KOPT-K1 (cell line): Measurements from ENCODE around the gene KANSL1L.

ENCODE experiments used
- H3K27ac ChIP-seq: fragments of 200-600 bp; sonication (generic); 2 replicates; pipeline ENCODE4 v1.5.1; 2016; ENCODE audit warnings: antibody characterized with exemption, mild to moderate bottlenecking, low read depth, low read length; ENCODE audit not compliant: poor library complexity, severe bottlenecking
- H3K36me3 ChIP-seq: fragments of 200-600 bp; sonication (generic); 2 replicates; pipeline ENCODE4 v1.5.1; 2017; ENCODE audit warnings: antibody characterized with exemption, mild to moderate bottlenecking, low read length, moderate library complexity; ENCODE audit not compliant: insufficient read depth
- H3K9me3 ChIP-seq: fragments of 200-600 bp; sonication (generic); 2 replicates; pipeline ENCODE4 v1.5.1; 2017; ENCODE audit warnings: antibody characterized with exemption, low read length, mild to moderate bottlenecking; ENCODE audit not compliant: insufficient read depth, poor library complexity, severe bottlenecking

Gene KANSL1L

DNA sequence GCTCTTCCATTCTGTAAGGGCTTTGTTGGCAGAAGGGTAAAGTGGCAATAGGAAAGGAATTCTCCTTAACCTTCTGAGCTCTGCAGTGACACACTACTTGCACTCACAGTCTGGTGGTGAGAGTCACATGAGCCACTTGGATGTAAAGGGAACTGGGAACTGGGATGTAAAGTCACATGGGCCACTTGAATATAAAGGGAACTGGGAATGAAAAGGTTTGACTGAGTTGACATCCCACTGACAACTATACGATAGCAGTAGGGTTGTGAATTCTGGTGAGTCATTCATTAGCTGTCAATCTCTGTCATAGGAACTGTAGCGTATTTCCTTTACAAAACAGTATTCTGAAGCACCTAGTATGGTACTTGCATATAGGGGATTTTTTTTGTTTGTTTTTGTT, 163.3 kb downstream of the KANSL1L start:
- Histone ChIP-seq H3K27ac (no peak overlapping the region), H3K36me3 (peaks cover 86% of the 10 kb centered on the region)

DNA sequence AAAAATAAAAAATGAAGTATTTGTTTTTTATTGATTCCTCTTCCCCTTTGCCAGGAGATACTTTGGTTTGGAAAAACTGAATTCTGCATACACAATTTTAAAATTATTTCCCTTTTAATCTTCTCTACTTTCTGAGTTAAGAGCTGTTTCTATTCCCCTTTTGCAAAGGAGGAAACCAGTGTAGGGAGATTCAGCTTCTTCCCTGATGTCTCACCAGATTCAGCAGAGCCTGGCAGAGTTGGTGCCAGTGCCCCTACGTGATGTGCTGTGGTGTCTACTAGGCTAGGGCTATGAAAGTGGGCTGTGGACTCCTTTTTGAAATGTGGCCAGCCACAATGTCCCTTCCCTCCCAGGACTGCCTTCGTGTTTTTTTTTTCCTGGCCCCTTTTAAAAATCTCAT, 166.3 kb downstream of the KANSL1L start:
- Histone ChIP-seq H3K9me3 (no peaks in the 10 kb centered on the region), H3K27ac (no peak overlapping the region), H3K36me3 (peaks cover 57% of the 10 kb centered on the region)

More for the DNA sequence above, 163.3 kb downstream of the KANSL1L start:
- no peaks in the 10 kb centered on the region for H3K9me3 ChIP-seq

DNA sequence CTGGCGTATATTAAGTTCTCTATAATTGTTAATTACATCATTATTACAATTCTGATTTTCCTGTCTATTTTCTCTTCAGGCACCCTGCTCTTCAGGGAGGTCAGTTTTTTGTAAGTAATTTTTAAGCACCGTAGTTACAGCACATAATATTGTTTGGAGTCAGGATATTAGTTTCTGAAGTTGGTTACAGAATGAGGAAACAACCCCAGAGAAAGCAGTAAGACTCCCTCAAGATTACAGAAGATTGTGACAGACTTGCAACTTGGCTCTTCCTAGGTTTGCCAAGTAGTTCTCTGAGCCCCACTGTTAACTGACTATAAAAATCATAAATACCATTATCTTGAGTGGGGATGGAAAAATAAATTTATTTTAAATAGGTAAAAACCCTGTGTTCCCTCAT, 167.8 kb downstream of the KANSL1L start:
- no peaks in the 10 kb centered on the region for H3K9me3 ChIP-seq
- H3K27ac ChIP-seq = peak overlapping the region; percentile 71
- peaks cover 42% of the 10 kb centered on the region for H3K36me3 ChIP-seq

DNA sequence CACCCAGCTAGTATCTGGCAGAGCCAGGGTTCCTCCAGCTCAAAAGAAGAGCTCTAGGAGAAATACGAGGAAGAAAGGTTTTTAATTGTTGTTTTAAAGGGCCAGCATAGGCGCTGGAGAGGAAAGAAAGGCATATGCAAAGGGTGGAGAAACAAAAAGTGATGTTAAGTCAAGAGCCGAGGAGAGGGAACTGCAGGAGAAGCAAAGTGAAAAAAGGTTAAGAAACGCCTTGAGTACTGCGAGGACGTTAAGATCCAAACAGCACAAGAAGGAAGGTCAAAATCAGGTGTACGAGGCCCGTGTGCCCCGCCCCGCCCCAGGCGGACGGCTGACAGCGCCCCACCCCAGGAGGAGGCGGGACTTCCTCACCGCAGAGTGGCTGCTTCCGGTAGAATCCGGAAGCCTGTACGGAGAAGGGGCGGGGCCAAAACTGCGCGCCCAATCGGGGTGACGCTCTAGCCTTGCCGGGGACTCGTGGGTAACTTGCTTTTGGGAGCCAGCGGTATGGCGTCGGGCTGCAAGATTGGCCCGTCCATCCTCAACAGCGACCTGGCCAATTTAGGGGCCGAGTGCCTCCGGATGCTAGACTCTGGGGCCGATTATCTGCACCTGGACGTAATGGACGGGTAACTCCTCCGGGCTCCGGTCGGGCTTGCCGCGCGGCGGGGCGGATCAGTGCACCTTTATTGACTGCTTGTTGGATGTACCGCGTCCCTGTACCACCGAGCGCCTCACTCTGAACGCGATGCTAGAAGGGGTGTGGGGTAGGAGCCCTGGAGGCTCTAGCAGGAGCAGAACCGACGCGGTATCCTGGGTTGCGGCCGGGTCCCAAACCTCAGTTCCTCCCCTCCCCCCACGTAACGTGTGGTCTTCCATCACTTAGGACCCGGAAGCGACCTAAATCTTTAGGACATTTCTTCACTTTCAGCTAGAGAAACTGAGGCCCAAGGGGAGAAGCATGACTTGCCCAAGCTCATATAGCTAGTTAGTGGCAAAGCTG, 168.8 kb downstream of the KANSL1L start, which contains the start of gene RPE:
RPE (plus strand) TSS at position 481 of the 1,000 bp plus-strand sequence; CDS start at position 505, 24 bp downstream.
- Histone ChIP-seq H3K36me3 (peaks cover 33% of the 10 kb centered on the region), H3K27ac (peak within 1 kb of the TSS; percentile 71), H3K9me3 (no peaks in the 10 kb centered on the region)

DNA sequence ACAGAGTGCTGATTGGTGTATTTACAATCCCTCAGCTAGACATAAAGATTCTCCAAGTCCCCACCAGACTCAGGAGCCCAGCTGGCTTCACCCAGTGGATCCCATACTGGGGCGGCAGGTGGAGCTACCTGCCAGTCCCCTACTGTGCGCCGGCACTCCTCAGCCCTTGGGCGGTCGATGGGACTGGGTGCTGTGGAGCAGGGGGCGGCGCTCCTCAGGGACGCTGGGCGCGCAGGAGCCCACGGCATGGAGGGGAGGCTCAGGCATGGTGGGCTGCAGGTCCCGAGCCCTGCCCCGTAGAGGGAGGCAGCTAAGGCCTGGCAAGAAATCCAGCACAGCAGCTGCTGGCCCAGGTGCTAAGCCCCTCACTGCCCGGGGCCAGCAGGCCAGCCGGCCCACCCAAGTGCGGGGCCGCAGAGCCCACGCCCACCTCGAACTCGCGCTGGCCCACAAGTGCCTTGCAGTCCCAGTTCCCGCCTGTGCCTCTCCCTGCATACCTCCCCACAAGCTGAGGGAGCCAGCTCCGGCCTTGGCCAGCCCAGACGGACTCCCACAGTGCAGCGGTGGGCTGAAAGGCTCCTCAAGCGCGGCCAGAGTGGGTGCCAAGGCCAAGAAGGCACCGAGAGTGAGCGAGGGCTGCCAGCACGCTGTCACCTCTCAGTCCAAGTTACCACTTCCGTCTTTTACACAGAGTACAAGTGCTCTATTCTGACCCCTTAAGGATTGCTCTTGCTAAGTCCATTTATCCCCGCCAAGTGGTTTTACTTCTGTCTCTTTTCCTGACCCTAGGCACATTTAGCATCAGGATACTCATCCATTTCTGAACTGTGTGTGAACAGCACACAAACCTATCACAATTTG, 170.5 kb downstream of the KANSL1L start:
- H3K9me3 ChIP-seq = no peaks in the 10 kb centered on the region
- peaks cover 16% of the 10 kb centered on the region; the same call in 1 of the 2 replicates for H3K36me3 ChIP-seq
- no peak overlapping the region for H3K27ac ChIP-seq

GRCh38 chr2:209998596-209998995, 172.6 kb downstream of the KANSL1L start:
- Histone ChIP-seq H3K27ac (no peak overlapping the region), H3K36me3 (no peaks in the 10 kb centered on the region), H3K9me3 (no peaks in the 10 kb centered on the region)

GRCh38 chr2:209993968-209994367, 177.2 kb downstream of the KANSL1L start:
- Histone ChIP-seq H3K9me3 (no peaks in the 10 kb centered on the region), H3K36me3 (no peaks in the 10 kb centered on the region), H3K27ac (no peak overlapping the region)

DNA sequence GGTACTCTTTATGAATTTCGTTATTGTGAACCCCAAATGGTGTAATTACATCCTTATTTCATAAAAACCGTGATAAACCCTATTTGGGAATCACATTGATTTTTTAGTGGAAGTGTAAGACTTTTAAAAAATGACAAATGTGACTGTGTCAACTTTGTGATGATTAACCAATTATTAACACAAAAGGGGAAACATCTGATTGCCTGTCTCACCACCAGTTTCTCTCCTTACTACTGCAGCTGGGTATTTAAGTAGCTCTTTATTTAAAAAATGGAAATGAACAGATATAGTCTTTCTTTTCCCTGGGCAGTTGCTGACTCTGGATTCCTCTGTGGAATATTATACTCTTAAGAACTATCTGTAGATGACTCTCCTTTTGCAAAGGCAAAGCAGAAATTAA, 180.4 kb downstream of the KANSL1L start:
- Histone ChIP-seq H3K9me3 (no peaks in the 10 kb centered on the region), H3K36me3 (no peaks in the 10 kb centered on the region), H3K27ac (no peak overlapping the region)

DNA sequence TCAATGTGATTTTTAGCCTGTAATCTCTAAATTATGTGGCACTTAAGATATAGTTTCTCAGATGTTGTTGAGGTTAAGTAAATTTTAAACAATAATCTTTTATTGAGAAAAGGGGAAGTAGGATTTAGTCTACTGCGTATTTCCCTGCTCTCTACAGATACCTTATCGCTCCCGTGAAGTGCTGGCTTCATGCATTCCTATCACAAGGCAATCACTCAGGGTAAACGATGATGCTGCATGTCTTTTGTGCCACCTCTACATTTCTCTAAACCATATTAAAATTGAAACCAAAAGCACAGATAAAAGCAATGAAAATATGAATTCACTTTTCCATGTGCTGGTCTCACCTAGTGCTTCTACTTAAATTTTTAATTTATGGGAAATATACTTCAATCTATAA, 183.2 kb downstream of the KANSL1L start:
- Histone ChIP-seq H3K27ac (no peak overlapping the region), H3K36me3 (no peaks in the 10 kb centered on the region), H3K9me3 (no peaks in the 10 kb centered on the region)

DNA sequence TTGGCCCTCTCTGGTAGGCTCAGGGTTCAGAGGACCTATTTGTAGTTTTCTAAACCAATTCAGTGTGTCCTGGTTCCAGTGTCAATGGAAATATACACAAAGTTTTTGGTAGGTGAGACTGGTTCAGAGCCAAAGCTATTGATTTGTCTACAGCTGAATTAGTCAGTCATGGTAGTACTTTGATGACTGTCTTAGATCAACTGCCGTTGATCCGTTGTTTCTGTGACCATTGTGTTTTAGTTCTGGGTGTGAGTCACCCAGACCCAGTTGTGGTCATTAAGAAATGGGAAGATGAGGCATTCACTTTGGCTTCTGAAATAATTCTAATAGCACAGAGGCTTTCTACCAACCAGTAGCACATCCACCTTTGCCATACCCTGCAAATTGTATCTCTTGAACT, 184.8 kb downstream of the KANSL1L start:
- Histone ChIP-seq H3K36me3 (no peaks in the 10 kb centered on the region), H3K9me3 (no peaks in the 10 kb centered on the region), H3K27ac (no peak overlapping the region)

- Histone ChIP-seq H3K27ac (no peak overlapping the region), H3K9me3 (no peaks in the 10 kb centered on the region), H3K36me3 (no peaks in the 10 kb centered on the region)
Observed at GRCh38 chr2:209985874-209986273, 185.3 kb downstream of the KANSL1L start.

DNA sequence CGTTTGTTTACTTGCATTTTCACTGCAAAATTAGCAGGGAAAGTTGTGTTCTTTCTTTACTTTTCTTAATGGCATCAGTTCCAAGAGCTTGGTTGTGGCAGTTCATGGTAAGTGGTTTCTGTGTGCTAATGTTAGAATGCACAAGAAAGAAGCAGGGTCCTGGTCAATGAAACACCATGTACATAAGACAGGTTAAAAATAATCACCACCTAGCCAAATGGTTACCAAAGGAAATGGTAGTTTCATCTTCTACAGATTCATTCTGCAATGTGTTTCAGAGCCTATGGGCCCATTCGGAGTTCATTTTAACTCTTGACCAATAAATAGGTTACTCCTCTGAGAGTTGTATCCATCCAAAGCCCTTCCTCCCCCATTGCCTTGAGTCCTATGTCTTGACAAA, 186.9 kb downstream of the KANSL1L start:
- Histone ChIP-seq H3K9me3 (no peaks in the 10 kb centered on the region), H3K27ac (no peak overlapping the region), H3K36me3 (no peaks in the 10 kb centered on the region)

DNA sequence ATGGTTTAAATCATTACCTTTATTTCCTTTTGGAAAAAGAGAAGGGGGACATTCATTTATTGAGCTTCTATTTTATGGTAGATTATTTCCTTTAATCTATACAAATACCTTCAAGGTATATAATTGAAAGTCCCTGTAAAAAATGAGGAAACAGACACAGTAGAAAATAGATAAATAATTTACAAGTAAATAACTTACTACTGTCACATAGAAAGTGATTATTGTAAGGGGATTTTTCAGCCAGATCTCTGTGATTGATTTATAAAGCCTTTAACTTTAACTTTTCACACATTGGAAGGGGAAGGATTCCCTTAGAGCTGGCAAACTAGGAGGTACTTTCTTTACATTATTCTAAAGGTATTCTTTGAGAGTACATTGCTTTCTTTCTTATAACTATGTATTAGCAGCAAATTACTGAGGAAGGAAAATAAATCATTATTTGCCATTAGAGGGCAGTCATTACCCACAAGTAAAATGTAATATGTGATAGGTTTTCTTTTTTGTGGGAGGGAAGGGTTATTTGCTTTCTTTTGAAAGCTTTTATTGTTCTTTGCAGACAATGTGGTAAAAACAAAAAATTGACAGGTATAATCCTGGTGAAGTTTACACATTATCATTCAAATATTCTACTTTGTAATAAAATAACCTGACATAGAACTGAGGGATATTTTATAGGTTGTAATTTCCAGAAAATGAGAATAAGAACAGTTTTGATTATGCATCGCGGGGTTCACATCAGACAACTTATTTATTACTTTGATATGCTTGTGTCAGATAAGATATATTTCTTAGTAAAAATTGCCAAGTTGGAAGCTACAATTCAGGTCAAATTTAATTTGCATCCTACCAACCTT, 193.6 kb downstream of the KANSL1L start:
- Histone ChIP-seq H3K9me3 (no peaks in the 10 kb centered on the region), H3K27ac (no peak overlapping the region), H3K36me3 (no peaks in the 10 kb centered on the region)

DNA sequence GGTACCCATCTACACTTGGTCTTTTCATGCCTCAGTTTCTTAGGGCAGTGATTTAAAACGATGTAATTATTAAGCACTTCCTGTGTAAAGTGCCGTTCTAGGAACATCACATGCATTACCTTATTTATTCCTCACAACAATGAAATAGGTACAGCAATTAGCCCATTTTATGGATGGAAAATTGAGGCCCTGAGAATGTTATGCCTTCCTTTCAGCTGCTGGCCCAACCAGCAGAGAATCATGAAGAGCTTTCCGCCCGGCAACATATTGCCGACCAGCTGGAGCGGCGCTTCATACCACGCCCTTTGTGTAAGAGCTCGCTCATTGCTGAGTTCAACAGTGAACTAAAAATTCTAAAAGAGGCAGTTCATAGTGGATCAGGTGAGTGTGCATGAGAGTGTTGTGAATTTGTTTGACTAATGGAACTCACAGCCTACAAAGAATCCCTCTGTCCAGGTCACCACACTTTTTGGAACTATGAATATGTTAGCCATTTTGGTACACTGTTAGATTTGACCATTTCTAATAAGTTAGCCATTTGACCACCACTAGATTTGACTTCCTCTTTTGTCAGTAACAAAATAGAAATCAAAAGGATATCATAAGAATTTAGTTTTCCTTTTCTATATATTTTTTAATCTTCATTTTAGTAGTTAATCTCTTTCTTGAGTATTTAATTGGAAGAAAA, 194.4 kb downstream of the KANSL1L start:
- Histone ChIP-seq H3K27ac (no peak overlapping the region), H3K9me3 (no peaks in the 10 kb centered on the region), H3K36me3 (no peaks in the 10 kb centered on the region)
